Measurements from ENCODE around the gene TSPAN18. TPM values are rescaled to one million over a fixed set of nuclear protein-coding genes. Genes with fewer than 3 reads are reported as not detected.

Gene TSPAN18
- total RNA-seq, 1 experiment from 2014 or later: 21.3 TPM

DNA sequence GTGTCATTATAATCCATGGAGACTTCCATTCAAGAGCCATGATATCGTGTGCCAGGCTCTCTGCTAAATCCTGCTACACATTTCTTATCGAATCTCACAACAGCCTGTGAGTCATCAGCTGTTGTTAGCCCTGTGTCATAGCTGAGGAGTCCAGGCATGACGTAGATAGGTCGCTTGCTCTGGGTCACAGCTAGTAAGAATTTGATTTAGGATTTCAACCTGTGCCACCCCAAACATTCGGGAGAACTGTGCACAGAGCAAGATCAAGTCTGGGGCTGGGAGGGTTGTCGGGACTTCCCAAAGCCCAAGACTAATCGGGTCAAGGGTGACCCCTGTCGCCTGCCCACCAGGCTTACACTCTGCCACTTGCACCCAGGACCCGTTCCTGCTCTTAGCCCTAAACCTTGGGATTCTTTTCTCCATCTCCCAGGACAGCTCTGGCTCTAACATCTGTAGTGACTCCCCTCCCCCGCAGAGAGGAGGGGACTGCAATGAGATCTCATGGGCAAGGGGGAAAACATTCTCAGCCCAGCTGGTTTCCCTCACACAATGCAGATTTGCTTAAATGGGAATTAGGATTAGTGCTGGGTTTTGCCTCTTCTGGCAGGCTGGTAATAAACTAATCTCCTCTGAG lies 34.3 kb downstream of the TSPAN18 start:
- in situ Hi-C loops (cut with HindIII; ENCODE audit: low pct_unique_long_range_greater_than_20kb, low sequenced_read_pairs) (no loop called here), intact Hi-C loops (cut with micrococcal nuclease; ENCODE audit: unreplicated experiment) (no loop called here)
- no peak overlapping the region for H3K27ac ChIP-seq (ENCODE audit: low read length)

DNA sequence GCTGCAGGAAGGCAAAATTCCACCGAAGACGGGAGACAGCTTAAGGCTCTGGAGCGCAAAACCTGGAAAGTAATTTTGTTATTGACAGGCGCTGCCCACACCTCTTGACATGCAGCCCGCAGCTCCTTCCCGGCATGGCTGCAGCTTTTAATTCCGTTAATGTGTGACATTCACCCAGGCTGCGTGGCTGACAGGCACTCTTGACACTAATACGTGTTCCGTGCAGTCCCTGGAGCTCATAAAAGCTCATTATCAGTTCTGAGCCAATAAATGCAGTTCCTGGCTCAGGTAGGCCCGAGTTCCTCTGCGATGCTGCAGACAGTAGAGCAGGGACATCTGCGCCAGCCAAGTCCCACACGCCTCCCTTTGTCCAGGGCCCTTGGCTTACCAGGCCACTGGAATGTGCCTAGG lies 34.8 kb downstream of the TSPAN18 start:
- TF ChIP-seq SIN3A (IDR thresholded peaks at IDR 0.05; ENCODE audit: borderline replicate concordance, insufficient read depth, low read depth, low read length) (no peak), TCF7L2 (IDR thresholded peaks at IDR 0.05; ENCODE audit: low read depth, low read length) (no peak), POLR2AphosphoS5 (IDR thresholded peaks at IDR 0.05; ENCODE audit: low read depth, low read length) (no peak)
- TF ChIP-seq, protein P1, sequence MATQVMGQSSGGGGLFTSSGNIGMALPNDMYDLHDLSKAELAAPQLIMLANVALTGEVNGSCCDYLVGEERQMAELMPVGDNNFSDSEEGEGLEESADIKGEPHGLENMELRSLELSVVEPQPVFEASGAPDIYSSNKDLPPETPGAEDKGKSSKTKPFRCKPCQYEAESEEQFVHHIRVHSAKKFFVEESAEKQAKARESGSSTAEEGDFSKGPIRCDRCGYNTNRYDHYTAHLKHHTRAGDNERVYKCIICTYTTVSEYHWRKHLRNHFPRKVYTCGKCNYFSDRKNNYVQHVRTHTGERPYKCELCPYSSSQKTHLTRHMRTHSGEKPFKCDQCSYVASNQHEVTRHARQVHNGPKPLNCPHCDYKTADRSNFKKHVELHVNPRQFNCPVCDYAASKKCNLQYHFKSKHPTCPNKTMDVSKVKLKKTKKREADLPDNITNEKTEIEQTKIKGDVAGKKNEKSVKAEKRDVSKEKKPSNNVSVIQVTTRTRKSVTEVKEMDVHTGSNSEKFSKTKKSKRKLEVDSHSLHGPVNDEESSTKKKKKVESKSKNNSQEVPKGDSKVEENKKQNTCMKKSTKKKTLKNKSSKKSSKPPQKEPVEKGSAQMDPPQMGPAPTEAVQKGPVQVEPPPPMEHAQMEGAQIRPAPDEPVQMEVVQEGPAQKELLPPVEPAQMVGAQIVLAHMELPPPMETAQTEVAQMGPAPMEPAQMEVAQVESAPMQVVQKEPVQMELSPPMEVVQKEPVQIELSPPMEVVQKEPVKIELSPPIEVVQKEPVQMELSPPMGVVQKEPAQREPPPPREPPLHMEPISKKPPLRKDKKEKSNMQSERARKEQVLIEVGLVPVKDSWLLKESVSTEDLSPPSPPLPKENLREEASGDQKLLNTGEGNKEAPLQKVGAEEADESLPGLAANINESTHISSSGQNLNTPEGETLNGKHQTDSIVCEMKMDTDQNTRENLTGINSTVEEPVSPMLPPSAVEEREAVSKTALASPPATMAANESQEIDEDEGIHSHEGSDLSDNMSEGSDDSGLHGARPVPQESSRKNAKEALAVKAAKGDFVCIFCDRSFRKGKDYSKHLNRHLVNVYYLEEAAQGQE (IDR thresholded peaks at IDR 0.05; ENCODE audit: insufficient read depth in 1 of 2, low read depth in 2 of 2, low read length in 1 of 2): no peak
- TF ChIP-seq, protein P2, sequence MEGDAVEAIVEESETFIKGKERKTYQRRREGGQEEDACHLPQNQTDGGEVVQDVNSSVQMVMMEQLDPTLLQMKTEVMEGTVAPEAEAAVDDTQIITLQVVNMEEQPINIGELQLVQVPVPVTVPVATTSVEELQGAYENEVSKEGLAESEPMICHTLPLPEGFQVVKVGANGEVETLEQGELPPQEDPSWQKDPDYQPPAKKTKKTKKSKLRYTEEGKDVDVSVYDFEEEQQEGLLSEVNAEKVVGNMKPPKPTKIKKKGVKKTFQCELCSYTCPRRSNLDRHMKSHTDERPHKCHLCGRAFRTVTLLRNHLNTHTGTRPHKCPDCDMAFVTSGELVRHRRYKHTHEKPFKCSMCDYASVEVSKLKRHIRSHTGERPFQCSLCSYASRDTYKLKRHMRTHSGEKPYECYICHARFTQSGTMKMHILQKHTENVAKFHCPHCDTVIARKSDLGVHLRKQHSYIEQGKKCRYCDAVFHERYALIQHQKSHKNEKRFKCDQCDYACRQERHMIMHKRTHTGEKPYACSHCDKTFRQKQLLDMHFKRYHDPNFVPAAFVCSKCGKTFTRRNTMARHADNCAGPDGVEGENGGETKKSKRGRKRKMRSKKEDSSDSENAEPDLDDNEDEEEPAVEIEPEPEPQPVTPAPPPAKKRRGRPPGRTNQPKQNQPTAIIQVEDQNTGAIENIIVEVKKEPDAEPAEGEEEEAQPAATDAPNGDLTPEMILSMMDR (IDR thresholded peaks at IDR 0.05): no peak
- Histone ChIP-seq H3K36me3 (ENCODE audit: control insufficient read depth, insufficient read depth, low read length) (no peaks in the 10 kb centered on the region), H3K27me3 (ENCODE audit: control insufficient read depth, insufficient read depth, low read length) (0 out of 2 replicates have a peak, but pooled peaks cover 4% of the 10 kb centered on the region), H3K4me1 (ENCODE audit: control insufficient read depth, insufficient read depth, low read length) (peaks cover 21% of the 10 kb centered on the region), H3K27ac (ENCODE audit: low read length) (no peak overlapping the region), H3K4me3 (ENCODE audit: low read depth in 2 of 2, low read length in 2 of 2) (no peak overlapping the region), H3K9me3 (ENCODE audit: control insufficient read depth, insufficient read depth, low read depth, low read length) (no peaks in the 10 kb centered on the region)
- no peak for DNase-seq (ENCODE audit: low read depth, low spot score)
- ATAC-seq: no peak
- intact Hi-C loops (cut with micrococcal nuclease; ENCODE audit: unreplicated experiment): no loop called here
- in situ Hi-C loops (cut with HindIII; ENCODE audit: low pct_unique_long_range_greater_than_20kb, low sequenced_read_pairs): no loop called here
- POLR2A ChIA-PET: interaction anchor here (0.6 kb wide), 1 partner anchor 77 kb away, joined by 3 read pairs; no protein-coding TSS in a partner anchor
- BruUV-seq (replicated peaks): no TSS peak
- CTCF ChIA-PET: no interaction called here

More for the DNA sequence above, 34.3 kb downstream of the TSPAN18 start:
- ChIA-PET CTCF (interaction anchor here (0.6 kb wide), 1 partner anchor 21 kb away, joined by 3 read pairs; no protein-coding TSS in a partner anchor), POLR2A (interaction anchor here (0.6 kb wide), 1 partner anchor 78 kb away, joined by 3 read pairs; no protein-coding TSS in a partner anchor)
- no peak for TF ChIP-seq SIN3A (IDR thresholded peaks at IDR 0.05; ENCODE audit: borderline replicate concordance, insufficient read depth, low read depth, low read length)
- TF ChIP-seq, protein P2 (IDR thresholded peaks at IDR 0.05): peak; percentile 15; the same call in 1 of the 2 replicates
- no peaks in the 10 kb centered on the region for H3K9me3 ChIP-seq (ENCODE audit: control insufficient read depth, insufficient read depth, low read depth, low read length)
- peak; percentile 27 for DNase-seq (ENCODE audit: low read depth, low spot score)
- ATAC-seq: peak; percentile 93
- BruUV-seq (replicated peaks): no TSS peak
- H3K27me3 ChIP-seq (ENCODE audit: control insufficient read depth, insufficient read depth, low read length): 0 out of 2 replicates have a peak, but pooled peaks cover 4% of the 10 kb centered on the region
- H3K36me3 ChIP-seq (ENCODE audit: control insufficient read depth, insufficient read depth, low read length): no peaks in the 10 kb centered on the region
- H3K4me3 ChIP-seq (ENCODE audit: low read depth in 2 of 2, low read length in 2 of 2): no peak overlapping the region
- H3K4me1 ChIP-seq (ENCODE audit: control insufficient read depth, insufficient read depth, low read length): peaks cover 15% of the 10 kb centered on the region

Data from Panc1 (cell line).